Chondrocyte (in vitro differentiated cells): Measurements from ENCODE around the gene TSC22D1. TPM values are rescaled to one million over a fixed set of nuclear protein-coding genes. Genes with fewer than 3 reads are reported as not detected.

Experiments
- DNase-seq: peaks from one replicate; pipeline ENCODE4 v3.0.0; 2021; ENCODE audit warnings: mixed read lengths, low spot score
- H3K27ac Mint-ChIP-seq: one replicate; pipeline ENCODE4 v1.8.0; 2021; ENCODE audit warnings: mild to moderate bottlenecking, moderate library complexity, mixed read lengths; ENCODE audit not compliant: unreplicated experiment
- H3K27me3 Mint-ChIP-seq: 2 replicates; pipeline ENCODE4 v1.8.0; 2021; ENCODE audit warnings: low read depth, mixed read lengths
- H3K36me3 Mint-ChIP-seq: 2 replicates; pipeline ENCODE4 v1.8.0; 2021; ENCODE audit warnings: low read depth, mixed read lengths
- H3K4me1 Mint-ChIP-seq: 2 replicates; pipeline ENCODE4 v1.8.0; 2021; ENCODE audit warnings: low read depth, mild to moderate bottlenecking, mixed read lengths
- H3K4me3 Mint-ChIP-seq: one replicate; pipeline ENCODE4 v1.8.0; 2021; ENCODE audit warnings: mild to moderate bottlenecking, moderate library complexity, mixed read lengths; ENCODE audit not compliant: unreplicated experiment
- H3K9me3 Mint-ChIP-seq: 2 replicates; pipeline ENCODE4 v1.8.0; 2021; ENCODE audit warnings: low read depth, mixed read lengths
- CTCF ChIP-seq: fragments of 200-600 bp; sonication (generic); IDR thresholded peaks from 2 replicates; pipeline ENCODE4 v1.5.0; 2021; ENCODE audit warnings: antibody characterized with exemption, mild to moderate bottlenecking, moderate library complexity
- total RNA-seq: library from RNA; stranded (reverse); gene quantifications from 3 replicates; pipeline ENCODE4 v1.2.1, GENCODE V29; 2021

TSC22D1 gene
- total RNA-seq, 1 donor from 2014 or later = 125 TPM

DNA sequence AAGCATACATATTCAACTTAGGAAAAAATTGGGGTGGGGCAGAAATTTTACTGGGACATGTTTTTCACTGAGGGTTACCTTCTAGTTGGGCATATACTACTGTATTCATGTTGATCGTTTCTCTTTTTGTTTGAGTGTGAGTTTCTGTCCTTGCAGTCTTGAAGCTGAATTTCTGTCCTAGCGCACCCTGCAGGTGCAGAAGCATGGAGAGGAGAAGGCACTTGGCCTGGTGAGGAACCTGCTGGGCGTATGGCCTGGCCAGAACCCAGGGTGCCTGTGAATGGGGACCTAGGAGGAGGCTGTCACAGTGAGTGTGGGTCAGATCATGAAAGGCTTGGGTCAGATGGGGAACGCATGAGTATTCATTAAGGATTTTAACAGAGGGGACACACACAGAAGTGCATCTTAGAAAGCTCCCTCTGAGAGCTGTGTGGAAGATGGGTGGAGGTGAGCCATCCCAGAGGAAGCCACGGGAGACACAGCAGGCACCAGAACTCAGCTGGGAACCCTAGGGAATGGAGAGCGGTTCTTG, 165.7 kb downstream of the TSC22D1 start:
- no peak for DNase-seq
- Mint-ChIP-seq H3K27ac (no peak overlapping the region), H3K9me3 (no peaks in the 10 kb centered on the region), H3K27me3 (peaks cover 1% of the 10 kb centered on the region), H3K36me3 (no peaks in the 10 kb centered on the region), H3K4me1 (peaks cover 5% of the 10 kb centered on the region), H3K4me3 (no peak overlapping the region)
- no peak for TF ChIP-seq CTCF

- no peak for DNase-seq
- Mint-ChIP-seq H3K36me3 (no peaks in the 10 kb centered on the region), H3K9me3 (no peaks in the 10 kb centered on the region), H3K27ac (no peak overlapping the region), H3K4me1 (peaks cover 5% of the 10 kb centered on the region), H3K27me3 (peaks cover 1% of the 10 kb centered on the region), H3K4me3 (no peak overlapping the region)
- TF ChIP-seq CTCF = no peak
Measured at GRCh38 chr13:44409595-44409994, 166.5 kb downstream of the TSC22D1 start.

- Mint-ChIP-seq H3K36me3 (no peaks in the 10 kb centered on the region), H3K27me3 (peaks cover 1% of the 10 kb centered on the region), H3K4me1 (peaks cover 4% of the 10 kb centered on the region), H3K27ac (no peak overlapping the region), H3K4me3 (no peak overlapping the region), H3K9me3 (no peaks in the 10 kb centered on the region)
- no peak for TF ChIP-seq CTCF
- DNase-seq = no peak
Measured at GRCh38 chr13:44407891-44408290, 168.2 kb downstream of the TSC22D1 start.

- DNase-seq = no peak
- Mint-ChIP-seq H3K27me3 (peaks cover 1% of the 10 kb centered on the region), H3K36me3 (no peaks in the 10 kb centered on the region), H3K9me3 (no peaks in the 10 kb centered on the region), H3K4me3 (no peak overlapping the region), H3K27ac (no peak overlapping the region), H3K4me1 (peaks cover 3% of the 10 kb centered on the region)
- TF ChIP-seq CTCF = no peak
Measured at GRCh38 chr13:44407379-44407778, 168.8 kb downstream of the TSC22D1 start.

DNA sequence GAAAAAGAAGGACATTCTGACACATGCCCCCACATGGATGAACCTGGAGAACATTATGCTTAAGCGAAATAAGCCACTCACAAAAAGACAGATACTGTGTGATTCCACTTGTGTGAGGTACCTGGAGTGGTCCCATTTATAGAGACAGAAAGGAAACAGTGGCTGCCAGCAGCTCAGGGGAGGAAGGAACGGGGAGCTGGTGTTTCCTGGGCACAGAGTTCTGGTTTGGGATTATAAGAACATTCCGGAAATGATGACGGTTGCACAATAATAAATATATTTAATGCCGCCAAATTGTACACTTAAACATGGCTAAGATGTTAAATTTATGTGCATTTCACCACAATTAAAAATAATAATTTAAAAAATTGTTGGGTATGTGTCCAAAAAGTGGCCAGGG, 169.5 kb downstream of the TSC22D1 start:
- DNase-seq = no peak
- TF ChIP-seq CTCF = no peak
- Mint-ChIP-seq H3K27ac (no peak overlapping the region), H3K4me3 (no peak overlapping the region), H3K36me3 (no peaks in the 10 kb centered on the region), H3K9me3 (no peaks in the 10 kb centered on the region), H3K4me1 (peaks cover 3% of the 10 kb centered on the region), H3K27me3 (peaks cover 1% of the 10 kb centered on the region)
